ENCODE data around the gene ATOH8.

The ATOH8 gene

DNA sequence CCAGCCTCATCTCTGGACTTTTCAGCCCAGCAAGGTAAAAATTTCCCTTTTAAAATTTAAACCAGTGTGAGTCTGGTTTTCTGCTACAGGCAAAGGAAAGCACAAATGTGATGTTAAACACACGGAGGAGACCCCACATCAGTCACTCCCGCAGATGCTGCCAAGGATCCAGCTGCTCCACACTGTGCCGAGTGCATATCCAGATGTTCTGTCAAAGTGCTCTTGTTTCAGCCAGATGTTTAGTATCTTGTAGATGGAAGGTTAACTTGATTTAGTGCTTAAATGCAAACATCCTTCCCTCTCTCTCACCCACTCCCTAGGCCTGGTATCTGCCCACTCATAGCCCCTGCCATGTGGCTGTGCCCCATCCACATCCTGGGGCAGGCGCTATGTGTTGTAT lies 15.8 kb upstream of the ATOH8 start:
- DNase-seq: no peak

GRCh38 chr2:85740193-85740592 lies 13.6 kb upstream of the ATOH8 start:
- no peak for DNase-seq

DNA sequence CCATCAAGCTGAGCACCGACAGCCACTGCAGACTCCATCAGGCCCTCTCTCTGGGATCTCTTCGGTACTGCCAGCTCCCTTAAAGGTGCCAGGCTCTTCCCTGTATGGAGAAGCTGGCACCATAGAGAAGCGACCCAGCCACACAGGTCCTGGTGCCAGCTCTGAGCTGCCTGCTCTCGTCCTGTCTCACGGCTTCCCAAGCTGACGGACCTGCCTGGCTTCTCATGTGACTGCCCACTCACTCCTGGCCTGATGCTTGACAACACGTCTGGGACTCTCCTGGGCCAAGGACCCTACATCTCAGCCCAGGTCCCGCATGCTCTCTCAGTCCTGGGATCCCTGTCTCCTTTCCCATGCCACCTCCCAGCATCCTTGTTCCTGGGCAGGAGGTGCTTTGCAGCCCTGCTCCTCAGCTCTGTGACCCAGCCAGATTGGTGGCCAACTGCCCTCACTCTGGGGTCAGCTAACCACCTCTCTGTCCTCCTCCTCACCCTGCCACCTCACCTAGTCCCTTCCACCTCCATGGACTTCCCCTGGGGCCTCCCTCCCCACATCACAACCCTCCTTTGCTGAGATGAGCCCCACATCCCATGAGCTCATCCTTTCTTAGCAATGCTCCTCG lies 12.5 kb upstream of the ATOH8 start:
- no peak for DNase-seq

- peak in 1 of 2 experiments; percentile 68 for DNase-seq
Measured at GRCh38 chr2:85741833-85742455, 11.8 kb upstream of the ATOH8 start.

- DNase-seq: no peak
Measured at GRCh38 chr2:85743304-85743978, 10.3 kb upstream of the ATOH8 start.

- DNase-seq: no peak
Measured at GRCh38 chr2:85744055-85744454, 9.7 kb upstream of the ATOH8 start.

GRCh38 chr2:85744741-85745601 lies 8.8 kb upstream of the ATOH8 start:
- DNase-seq: peak; percentile 60 to 82

DNA sequence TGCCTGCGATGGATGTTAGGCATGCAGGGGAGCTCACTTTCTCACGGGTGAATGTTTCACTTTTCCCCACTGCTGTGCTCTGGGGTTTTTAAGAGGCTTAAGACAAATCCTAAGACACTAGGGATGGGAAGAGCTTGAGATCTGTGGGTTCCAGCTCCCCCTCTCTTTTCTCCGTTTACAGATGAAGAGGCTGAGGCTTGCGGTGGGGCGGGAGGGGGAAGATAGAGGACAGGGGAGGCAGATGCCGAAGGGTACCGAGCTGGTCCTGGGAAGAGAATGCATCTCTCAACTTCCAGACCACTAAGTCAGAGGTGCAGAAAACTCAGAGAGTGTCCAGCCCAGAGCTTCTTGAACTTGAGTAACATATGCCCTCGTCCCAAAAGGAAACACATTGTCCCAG lies 8.2 kb upstream of the ATOH8 start:
- no peak for DNase-seq

- DNase-seq: no peak
Measured at GRCh38 chr2:85746321-85747004, 7.3 kb upstream of the ATOH8 start.

GRCh38 chr2:85747441-85747840 lies 6.3 kb upstream of the ATOH8 start:
- no peak for DNase-seq

GRCh38 chr2:85748039-85748734 lies 5.6 kb upstream of the ATOH8 start:
- no peak for DNase-seq

DNA sequence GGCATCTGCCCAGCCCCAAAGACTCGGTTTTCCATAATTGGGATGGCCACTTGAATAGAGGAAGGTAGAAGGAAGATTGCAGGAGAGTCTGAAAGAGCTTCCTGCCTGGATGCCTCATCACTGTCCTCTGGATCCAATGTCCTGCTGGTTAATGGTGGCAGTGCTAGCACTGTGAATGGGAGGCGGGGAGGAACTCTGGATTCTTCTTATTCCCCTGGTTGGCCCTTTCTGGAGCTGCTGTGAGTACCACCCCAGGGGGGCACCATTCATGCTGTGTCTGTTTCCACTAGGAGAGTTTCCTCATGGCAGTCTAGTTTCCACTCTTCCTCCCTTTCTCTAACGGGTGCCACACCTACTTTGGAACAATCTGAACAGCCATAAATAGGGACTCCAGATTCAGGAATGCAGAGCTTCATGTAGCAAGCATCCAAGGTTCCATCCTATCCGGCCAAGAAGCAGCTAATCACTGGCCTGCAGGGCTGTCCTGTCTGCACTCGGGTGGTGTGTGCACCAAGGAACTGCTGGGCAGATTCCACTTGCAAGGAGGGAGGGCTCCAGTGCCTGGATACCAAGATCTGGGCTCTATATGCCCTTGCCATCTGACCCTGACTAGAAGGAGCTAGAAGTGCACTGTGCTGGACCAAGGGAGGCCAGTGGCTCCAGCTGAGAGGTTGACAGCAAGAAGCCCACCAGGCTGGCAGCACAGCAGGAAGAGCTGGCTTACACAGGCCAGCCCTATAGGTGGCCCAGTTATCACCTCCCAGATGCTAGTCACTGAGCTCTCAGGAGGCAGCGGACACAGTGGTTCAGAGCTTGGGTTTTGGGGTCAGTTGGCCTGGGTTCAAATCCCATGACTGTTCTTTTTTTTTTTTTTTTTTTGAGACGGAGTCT lies 4.6 kb upstream of the ATOH8 start:
- no peak for DNase-seq

DNA sequence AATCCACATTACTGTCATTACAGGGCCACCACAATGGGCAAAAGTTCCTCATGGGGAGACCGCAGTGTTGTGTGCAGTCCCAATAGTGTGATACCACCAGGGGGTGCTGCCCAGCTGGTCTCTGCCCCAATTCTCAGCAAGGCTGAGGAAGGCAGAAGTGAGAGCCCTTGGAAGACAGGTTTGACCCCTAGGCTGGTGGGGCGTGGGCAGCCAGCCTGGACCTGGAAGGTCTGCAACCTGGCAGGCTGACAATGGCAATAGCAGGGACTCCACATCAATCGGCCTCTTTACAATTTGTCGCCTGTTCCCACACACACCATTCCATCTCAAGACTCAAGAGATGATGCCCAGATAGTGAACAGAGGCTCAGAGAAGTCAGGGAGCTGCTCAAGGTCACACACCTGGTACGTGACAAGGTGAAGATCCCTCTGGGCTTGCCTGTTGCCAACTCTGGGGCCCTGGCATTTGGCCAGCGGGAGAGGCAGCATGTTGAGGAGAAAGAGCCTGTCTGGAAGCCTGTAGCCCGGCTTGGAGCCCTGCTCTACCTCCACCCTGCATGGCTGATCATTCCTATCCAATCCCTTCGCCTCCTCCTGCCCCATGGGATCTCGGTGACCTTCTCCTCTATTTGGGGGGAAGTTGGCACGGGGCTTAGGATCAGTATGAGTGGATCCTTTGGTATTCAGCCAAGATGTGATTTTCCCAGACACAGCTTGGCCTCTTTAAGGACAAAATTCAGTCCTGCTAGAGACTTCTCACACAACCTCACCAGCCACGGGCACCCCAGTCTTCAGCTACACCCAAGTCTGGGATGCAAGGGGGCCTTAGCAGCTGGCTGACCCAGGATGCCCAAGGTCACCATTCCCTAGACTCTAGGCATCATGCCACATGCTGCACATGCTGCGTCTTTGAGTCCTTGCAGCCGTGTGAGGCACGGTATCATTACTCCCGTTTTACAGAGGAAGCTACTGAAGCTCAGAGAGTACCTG lies 2.9 kb upstream of the ATOH8 start:
- peak; percentile 26 to 62 for DNase-seq

GRCh38 chr2:85751627-85752026 lies 2.2 kb upstream of the ATOH8 start:
- no peak for DNase-seq

GRCh38 chr2:85753035-85753524 lies 711 bp upstream of the ATOH8 start:
- DNase-seq: no peak

DNA sequence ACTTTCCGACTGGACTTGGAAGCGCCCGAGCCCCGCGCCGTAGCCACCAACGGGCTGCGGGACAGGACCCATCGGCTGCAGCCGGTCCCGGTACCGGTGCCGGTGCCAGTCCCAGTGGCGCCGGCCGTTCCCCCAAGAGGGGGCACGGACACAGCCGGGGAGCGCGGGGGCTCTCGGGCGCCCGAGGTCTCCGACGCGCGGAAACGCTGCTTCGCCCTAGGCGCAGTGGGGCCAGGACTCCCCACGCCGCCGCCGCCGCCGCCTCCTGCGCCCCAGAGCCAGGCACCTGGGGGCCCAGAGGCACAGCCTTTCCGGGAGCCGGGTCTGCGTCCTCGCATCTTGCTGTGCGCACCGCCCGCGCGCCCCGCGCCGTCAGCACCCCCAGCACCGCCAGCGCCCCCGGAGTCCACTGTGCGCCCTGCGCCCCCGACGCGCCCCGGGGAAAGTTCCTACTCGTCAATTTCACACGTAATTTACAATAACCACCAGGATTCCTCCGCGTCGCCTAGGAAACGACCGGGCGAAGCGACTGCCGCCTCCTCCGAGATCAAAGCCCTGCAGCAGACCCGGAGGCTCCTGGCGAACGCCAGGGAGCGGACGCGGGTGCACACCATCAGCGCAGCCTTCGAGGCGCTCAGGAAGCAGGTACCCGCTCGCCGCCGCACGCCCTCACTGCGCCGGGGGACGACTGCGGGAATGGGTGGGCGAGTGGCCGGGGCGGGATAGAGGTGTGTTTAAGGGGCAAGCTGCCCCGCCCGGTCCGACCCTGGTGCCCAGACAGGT lies 713 bp downstream of the ATOH8 start:
- DNase-seq: peak in 1 of 2 experiments; percentile 41

DNA sequence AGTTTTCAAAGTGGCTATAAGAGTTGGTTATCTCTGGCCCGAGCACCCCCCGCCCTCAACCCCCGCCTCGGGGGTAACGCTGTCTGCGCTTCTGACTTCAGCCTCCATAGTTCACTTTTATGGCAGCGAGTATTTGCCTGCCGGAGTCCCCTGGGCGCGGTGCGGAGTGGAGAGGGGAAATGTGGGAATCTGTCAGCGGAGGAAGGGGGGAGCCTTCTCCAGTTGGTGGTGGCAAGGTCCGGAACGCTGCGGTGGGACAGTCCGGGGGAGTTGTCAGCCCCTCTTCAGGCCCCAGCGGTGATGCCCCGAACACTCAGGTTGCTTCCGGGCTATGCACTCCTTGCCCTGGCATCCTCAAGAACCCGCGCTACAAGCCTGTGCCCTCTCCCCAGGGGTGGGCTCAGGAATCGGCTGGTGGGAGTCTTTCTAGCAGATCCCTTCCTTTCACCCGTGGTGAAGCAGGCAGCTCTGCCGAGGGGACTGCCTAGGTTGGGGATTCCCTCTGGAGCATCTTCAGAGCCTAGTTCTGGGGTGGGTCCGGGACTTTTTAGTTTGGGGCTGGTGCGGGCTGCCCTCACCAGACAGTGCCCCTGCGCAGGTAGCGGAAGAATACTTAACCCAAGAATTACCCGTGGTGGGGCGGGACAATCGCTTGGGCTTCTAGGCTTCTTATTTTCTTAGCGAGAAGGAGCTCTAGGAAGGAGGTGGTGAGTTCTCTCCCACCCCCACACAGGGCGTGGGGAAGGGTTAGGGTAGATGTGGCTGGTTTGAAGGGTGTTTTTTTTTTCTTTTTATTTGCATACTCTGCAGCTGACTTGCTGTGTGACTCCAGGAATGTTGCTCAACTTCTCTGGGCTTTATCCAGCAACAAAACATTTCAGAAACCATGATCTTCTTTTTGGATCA lies 1.6 kb downstream of the ATOH8 start:
- peak in 1 of 2 experiments; percentile 29 for DNase-seq

GRCh38 chr2:85756195-85756594 lies 2.4 kb downstream of the ATOH8 start:
- peak in 1 of 2 experiments; percentile 39 for DNase-seq
